Measurements from ENCODE around the gene JARID2.

The JARID2 gene

GRCh38 chr6:15267221-15267620 is 21.4 kb downstream of the JARID2 start:
- Histone ChIP-seq H2AK5ac (ENCODE audit: low read depth, low read length) (no peak overlapping the region), H2BK120ac (ENCODE audit: low read depth, low read length) (no peak overlapping the region), H4K8ac (ENCODE audit: low read depth, low read length) (no peak overlapping the region), H2AFZ (ENCODE audit: low read length) (no peak overlapping the region), H4K91ac (ENCODE audit: low read depth, low read length, poor library complexity) (no peak overlapping the region), H3K23ac (ENCODE audit: low read depth, low read length, poor library complexity) (no peak overlapping the region), H2BK15ac (ENCODE audit: low read length) (no peak overlapping the region), H3K18ac (ENCODE audit: low read length) (no peak overlapping the region), H3K79me1 (ENCODE audit: low read depth, low read length) (peaks cover 5% of the 10 kb centered on the region), H3K4me3 (ENCODE audit: low read length in 2 of 2) (no peak overlapping the region), H2BK5ac (ENCODE audit: low read length) (no peak overlapping the region), H3K27ac (replicated peaks; ENCODE audit: low read length) (no peak overlapping the region), H3K14ac (ENCODE audit: low read length) (no peak overlapping the region), H3K4me2 (ENCODE audit: insufficient read depth, low read length, poor library complexity, severe bottlenecking) (no peak overlapping the region), H3K4ac (ENCODE audit: low read length) (no peak overlapping the region), H3K27me3 (ENCODE audit: control insufficient read depth in 3 of 3, insufficient read depth in 3 of 3, low read depth in 1 of 3, low read length in 3 of 3) (no peaks in the 10 kb centered on the region), H3K9ac (ENCODE audit: low read depth, low read length, poor library complexity) (no peak overlapping the region), H3K4me1 (ENCODE audit: control insufficient read depth in 2 of 2, insufficient read depth in 1 of 2, low read depth in 1 of 2, low read length in 2 of 2) (peaks cover 40 to 63% of the 10 kb centered on the region in 2 donors), H3K36me3 (replicated peaks in 1 of 2; ENCODE audit: control insufficient read depth in 2 of 2, insufficient read depth in 2 of 2, low read length in 2 of 2) (no peaks in the 10 kb centered on the region), H2BK12ac (ENCODE audit: low read length) (no peak overlapping the region), H3K9me3 (replicated peaks in 1 of 2; ENCODE audit: control insufficient read depth in 2 of 2, insufficient read depth in 1 of 2, low read depth in 1 of 2, low read length in 2 of 2) (peaks cover 0 to 3% of the 10 kb centered on the region in 2 donors)
- no peak for DNase-seq (ENCODE audit: low spot score)
- WGBS, 2 donors (ENCODE audit: extremely low coverage in 2 of 2, insufficient read length in 2 of 2, insufficient replicate concordance in 1 of 2) = no CpG with 5 or more reads among the region's 2 CpGs

- Histone ChIP-seq H2AFZ (ENCODE audit: low read length) (no peak overlapping the region), H4K91ac (ENCODE audit: low read depth, low read length, poor library complexity) (no peak overlapping the region), H3K27me3 (ENCODE audit: control insufficient read depth in 3 of 3, insufficient read depth in 3 of 3, low read depth in 1 of 3, low read length in 3 of 3) (no peaks in the 10 kb centered on the region), H2BK15ac (ENCODE audit: low read length) (no peak overlapping the region), H3K14ac (ENCODE audit: low read length) (no peak overlapping the region), H3K4me2 (ENCODE audit: insufficient read depth, low read length, poor library complexity, severe bottlenecking) (peak overlapping the region; percentile 43), H3K79me1 (ENCODE audit: low read depth, low read length) (peaks cover 5% of the 10 kb centered on the region), H2BK120ac (ENCODE audit: low read depth, low read length) (no peak overlapping the region), H2AK5ac (ENCODE audit: low read depth, low read length) (no peak overlapping the region), H4K8ac (ENCODE audit: low read depth, low read length) (no peak overlapping the region), H3K9ac (ENCODE audit: low read depth, low read length, poor library complexity) (no peak overlapping the region), H3K9me3 (replicated peaks in 1 of 2; ENCODE audit: control insufficient read depth in 2 of 2, insufficient read depth in 1 of 2, low read depth in 1 of 2, low read length in 2 of 2) (peaks cover 0 to 3% of the 10 kb centered on the region in 2 donors), H3K36me3 (replicated peaks in 1 of 2; ENCODE audit: control insufficient read depth in 2 of 2, insufficient read depth in 2 of 2, low read length in 2 of 2) (no peaks in the 10 kb centered on the region), H2BK5ac (ENCODE audit: low read length) (no peak overlapping the region), H3K4me3 (ENCODE audit: low read length in 2 of 2) (peak overlapping the region in 1 of 2 donors; percentile 5), H3K18ac (ENCODE audit: low read length) (no peak overlapping the region), H3K4ac (ENCODE audit: low read length) (no peak overlapping the region), H3K4me1 (ENCODE audit: control insufficient read depth in 2 of 2, insufficient read depth in 1 of 2, low read depth in 1 of 2, low read length in 2 of 2) (peaks cover 40 to 55% of the 10 kb centered on the region in 2 donors), H3K27ac (replicated peaks; ENCODE audit: low read length) (peak overlapping the region; percentile 34), H2BK12ac (ENCODE audit: low read length) (no peak overlapping the region), H3K23ac (ENCODE audit: low read depth, low read length, poor library complexity) (no peak overlapping the region)
- no peak for DNase-seq (ENCODE audit: low spot score)
- no CpG with 5 or more reads among the region's 10 CpGs for WGBS, 2 donors (ENCODE audit: extremely low coverage in 2 of 2, insufficient read length in 2 of 2, insufficient replicate concordance in 1 of 2)
Observed at GRCh38 chr6:15268137-15268908, 22.5 kb downstream of the JARID2 start.

GRCh38 chr6:15269011-15269410 is 23.1 kb downstream of the JARID2 start:
- H3K4me2 ChIP-seq (ENCODE audit: insufficient read depth, low read length, poor library complexity, severe bottlenecking) = no peak overlapping the region
- no peak overlapping the region for H2AK5ac ChIP-seq (ENCODE audit: low read depth, low read length)
- H3K27ac ChIP-seq (replicated peaks; ENCODE audit: low read length) = no peak overlapping the region
- no peak overlapping the region for H4K8ac ChIP-seq (ENCODE audit: low read depth, low read length)
- H2BK15ac ChIP-seq (ENCODE audit: low read length) = no peak overlapping the region
- peaks cover 5% of the 10 kb centered on the region for H3K79me1 ChIP-seq (ENCODE audit: low read depth, low read length)
- no peak overlapping the region for H3K18ac ChIP-seq (ENCODE audit: low read length)
- H3K23ac ChIP-seq (ENCODE audit: low read depth, low read length, poor library complexity) = no peak overlapping the region
- H3K27me3 ChIP-seq (ENCODE audit: control insufficient read depth in 3 of 3, insufficient read depth in 3 of 3, low read depth in 1 of 3, low read length in 3 of 3) = no peaks in the 10 kb centered on the region
- no peak overlapping the region for H3K9ac ChIP-seq (ENCODE audit: low read depth, low read length, poor library complexity)
- peaks cover 38 to 51% of the 10 kb centered on the region in 2 donors for H3K4me1 ChIP-seq (ENCODE audit: control insufficient read depth in 2 of 2, insufficient read depth in 1 of 2, low read depth in 1 of 2, low read length in 2 of 2)
- H3K9me3 ChIP-seq (replicated peaks in 1 of 2; ENCODE audit: control insufficient read depth in 2 of 2, insufficient read depth in 1 of 2, low read depth in 1 of 2, low read length in 2 of 2) = peaks cover 0 to 3% of the 10 kb centered on the region in 2 donors
- no peak overlapping the region for H4K91ac ChIP-seq (ENCODE audit: low read depth, low read length, poor library complexity)
- no peak overlapping the region for H3K14ac ChIP-seq (ENCODE audit: low read length)
- H3K36me3 ChIP-seq (replicated peaks in 1 of 2; ENCODE audit: control insufficient read depth in 2 of 2, insufficient read depth in 2 of 2, low read length in 2 of 2) = peaks cover 0 to 4% of the 10 kb centered on the region in 2 donors
- WGBS, 2 donors (ENCODE audit: extremely low coverage in 2 of 2, insufficient read length in 2 of 2, insufficient replicate concordance in 1 of 2) = no CpG with 5 or more reads among the region's 4 CpGs
- H2AFZ ChIP-seq (ENCODE audit: low read length) = no peak overlapping the region
- no peak for DNase-seq (ENCODE audit: low spot score)
- no peak overlapping the region for H3K4ac ChIP-seq (ENCODE audit: low read length)
- H3K4me3 ChIP-seq (ENCODE audit: low read length in 2 of 2) = peak overlapping the region in 1 of 2 donors; percentile 5
- no peak overlapping the region for H2BK120ac ChIP-seq (ENCODE audit: low read depth, low read length)
- H2BK5ac ChIP-seq (ENCODE audit: low read length) = no peak overlapping the region
- H2BK12ac ChIP-seq (ENCODE audit: low read length) = no peak overlapping the region

- peaks cover 37 to 45% of the 10 kb centered on the region in 2 donors for H3K4me1 ChIP-seq (ENCODE audit: control insufficient read depth in 2 of 2, insufficient read depth in 1 of 2, low read depth in 1 of 2, low read length in 2 of 2)
- no peak overlapping the region for H3K23ac ChIP-seq (ENCODE audit: low read depth, low read length, poor library complexity)
Observed at GRCh38 chr6:15269619-15270018, 23.8 kb downstream of the JARID2 start.

More at GRCh38 chr6:15269619-15270018, 23.8 kb downstream of the JARID2 start:
- Histone ChIP-seq H2BK12ac (ENCODE audit: low read length) (no peak overlapping the region), H3K9ac (ENCODE audit: low read depth, low read length, poor library complexity) (no peak overlapping the region), H4K91ac (ENCODE audit: low read depth, low read length, poor library complexity) (no peak overlapping the region), H3K18ac (ENCODE audit: low read length) (no peak overlapping the region), H3K14ac (ENCODE audit: low read length) (no peak overlapping the region), H3K4me2 (ENCODE audit: insufficient read depth, low read length, poor library complexity, severe bottlenecking) (no peak overlapping the region), H2BK120ac (ENCODE audit: low read depth, low read length) (no peak overlapping the region), H2AFZ (ENCODE audit: low read length) (no peak overlapping the region), H2AK5ac (ENCODE audit: low read depth, low read length) (no peak overlapping the region), H3K9me3 (replicated peaks in 1 of 2; ENCODE audit: control insufficient read depth in 2 of 2, insufficient read depth in 1 of 2, low read depth in 1 of 2, low read length in 2 of 2) (peaks cover 0 to 3% of the 10 kb centered on the region in 2 donors), H3K4me3 (ENCODE audit: low read length in 2 of 2) (no peak overlapping the region), H3K27me3 (ENCODE audit: control insufficient read depth in 3 of 3, insufficient read depth in 3 of 3, low read depth in 1 of 3, low read length in 3 of 3) (no peaks in the 10 kb centered on the region), H2BK5ac (ENCODE audit: low read length) (no peak overlapping the region), H3K79me1 (ENCODE audit: low read depth, low read length) (peaks cover 5% of the 10 kb centered on the region), H4K8ac (ENCODE audit: low read depth, low read length) (no peak overlapping the region), H3K27ac (replicated peaks; ENCODE audit: low read length) (no peak overlapping the region), H3K36me3 (replicated peaks in 1 of 2; ENCODE audit: control insufficient read depth in 2 of 2, insufficient read depth in 2 of 2, low read length in 2 of 2) (peaks cover 0 to 10% of the 10 kb centered on the region in 2 donors), H2BK15ac (ENCODE audit: low read length) (no peak overlapping the region), H3K4ac (ENCODE audit: low read length) (no peak overlapping the region)
- no peak for DNase-seq (ENCODE audit: low spot score)
- WGBS, 2 donors (ENCODE audit: extremely low coverage in 2 of 2, insufficient read length in 2 of 2, insufficient replicate concordance in 1 of 2) = no CpG with 5 or more reads among the region's 1 CpG

All from neuronal stem cell (in vitro differentiated cells).